HepG2 (cell line): Measurements from ENCODE around the gene GTSF1L. TPM values are rescaled to one million over a fixed set of nuclear protein-coding genes. Genes with fewer than 3 reads are reported as not detected.
A peak's percentile ranks its signal among the peaks of the same experiment; 100 is the strongest.

Source experiments
- ATF6 ChIP-seq: sonication (generic); formaldehyde crosslinking; conservative IDR thresholded peaks from 2 replicates; pipeline ENCODE4 v1.4.0; 2020; ENCODE audit warnings: missing genetic modification reagents
- CEBPB ChIP-seq: IDR thresholded peaks from 2 replicates; pipeline ENCODE4 v1.6.1; 2011; ENCODE audit warnings: low read depth, low read length, improper control_type of control experiment, borderline replicate concordance
- EHMT2 ChIP-seq: fragments of 200-600 bp; sonication (generic); IDR thresholded peaks from 2 replicates; pipeline ENCODE4 v1.7.0; 2017; ENCODE audit warnings: antibody characterized with exemption, low read depth, low read length, borderline replicate concordance
- JUND ChIP-seq: sonication (generic); formaldehyde crosslinking; IDR thresholded peaks from 2 replicates; pipeline ENCODE4 v1.8.0; 2022; ENCODE audit warnings: mild to moderate bottlenecking, missing genetic modification reagents
- MLXIP ChIP-seq: sonication (generic); formaldehyde crosslinking; IDR thresholded peaks from 2 replicates; pipeline ENCODE4 v1.9.0; 2021; ENCODE audit warnings: missing genetic modification reagents, borderline replicate concordance
- NR2F2 ChIP-seq: IDR thresholded peaks from 2 replicates; pipeline ENCODE4 v1.6.1; 2012; ENCODE audit warnings: low read depth, inconsistent platforms, borderline replicate concordance
- POLR2G ChIP-seq: fragments of 200-400 bp; formaldehyde crosslinking; IDR thresholded peaks from 2 replicates; pipeline ENCODE4 v1.6.1; 2018; ENCODE audit warnings: mild to moderate bottlenecking, low read depth, low read length, moderate library complexity
- SRY ChIP-seq: sonication (generic); formaldehyde crosslinking; IDR thresholded peaks from 2 replicates; pipeline ENCODE4 v1.8.0; 2022; ENCODE audit warnings: mild to moderate bottlenecking, missing genetic modification reagents
- TRAFD1 ChIP-seq: sonication (generic); formaldehyde crosslinking; IDR thresholded peaks from 2 replicates; pipeline ENCODE4 v1.5.1; 2020; ENCODE audit warnings: missing genetic modification reagents, mild to moderate bottlenecking, borderline replicate concordance
- TSC22D2 ChIP-seq: sonication (generic); formaldehyde crosslinking; IDR thresholded peaks from 2 replicates; pipeline ENCODE4 v1.5.1; 2020; ENCODE audit warnings: missing genetic modification reagents, mild to moderate bottlenecking, borderline replicate concordance
- UBTF ChIP-seq: sonication (generic); formaldehyde crosslinking; IDR thresholded peaks from 2 replicates; pipeline ENCODE4 v1.4.0; 2020; ENCODE audit warnings: mild to moderate bottlenecking, missing genetic modification reagents
- ZC3H13 ChIP-seq: sonication (generic); formaldehyde crosslinking; IDR thresholded peaks from 2 replicates; pipeline ENCODE4 v1.8.1; 2023; ENCODE audit warnings: mild to moderate bottlenecking, missing genetic modification reagents, moderate library complexity
- ZNF124 ChIP-seq: sonication (generic); formaldehyde crosslinking; IDR thresholded peaks from 2 replicates; pipeline ENCODE4 v1.4.0; 2020; ENCODE audit warnings: missing genetic modification reagents
- ZNF224 ChIP-seq: sonication (generic); formaldehyde crosslinking; IDR thresholded peaks from 2 replicates; pipeline ENCODE4 v1.5.0; 2020; ENCODE audit warnings: mild to moderate bottlenecking, missing genetic modification reagents
- ZNF280B ChIP-seq: sonication (generic); formaldehyde crosslinking; IDR thresholded peaks from 2 replicates; pipeline ENCODE4 v1.5.0; 2020; ENCODE audit warnings: missing genetic modification reagents, mild to moderate bottlenecking, borderline replicate concordance
- ZNF282 ChIP-seq: fragments of 450-650 bp; IDR thresholded peaks from 2 replicates; pipeline ENCODE4 v1.6.1; 2018; ENCODE audit not compliant: partially characterized antibody
- ZNF768 ChIP-seq: sonication (generic); formaldehyde crosslinking; IDR thresholded peaks from 2 replicates; pipeline ENCODE4 v1.4.0; 2020; ENCODE audit warnings: missing genetic modification reagents
- polyA plus RNA-seq, 8 experiments: library from polyadenylated mRNA; depleted of rRNA in 3 of 8; stranded (reverse) in 7 of 8; unstranded in 1 of 8; fragments of >200 nt; fragmentation: Illumina TruSeq in 4 of 8; extraction: Trizol in 4 of 8; gene quantifications; 2 replicates each; pipeline versions ENCODE4 v1.2.1 to v1.2.3, GENCODE V29; 2011 to 2016; ENCODE audit warnings: low read depth in 4 of 8, missing spikeins in 1 of 8, mixed read lengths in 1 of 8; ENCODE audit not compliant: insufficient read depth in 1 of 8
- total RNA-seq, 5 experiments: library from RNA; depleted of rRNA; stranded (reverse); fragments of >200 nt; fragmentation: Illumina TruSeq; extraction: Trizol; gene quantifications; 2 replicates each; pipeline ENCODE4 v1.2.3, GENCODE V29; 2016; ENCODE audit warnings: low read depth in 1 of 5

GTSF1L gene
- total and polyA plus RNA-seq, 2 of the 13 experiments (the other 11 are each of a cell fraction or from before 2014, with no cell fraction given) = not detected

GRCh38 chr20:43749734-43750294 is 23.0 kb upstream of the GTSF1L start (continued):
- no peak for TF ChIP-seq CEBPB
- TF ChIP-seq ZC3H13 (CRISPR knock-in tag) = no peak; the same call in 1 of the 2 replicates
- TF ChIP-seq ZNF768 = peak; percentile 59; the same call in 1 of the 2 replicates
- no peak for TF ChIP-seq EHMT2
- no peak for TF ChIP-seq TRAFD1 (CRISPR knock-in tag)
- no peak for TF ChIP-seq MLXIP (CRISPR knock-in tag)
- no peak for TF ChIP-seq ZNF224 (CRISPR knock-in tag)
- TF ChIP-seq TSC22D2 = no peak
- TF ChIP-seq ZNF282 = no peak
- TF ChIP-seq SRY (CRISPR knock-in tag) = 0 out of 2 replicates have a peak, but pooled peaks have one; percentile 48
- TF ChIP-seq ZNF280B (CRISPR knock-in tag) = peak; percentile 70; the same call in 1 of the 2 replicates
- no peak for TF ChIP-seq POLR2G
- TF ChIP-seq UBTF (CRISPR knock-in tag) = no peak
- TF ChIP-seq ZNF124 (CRISPR knock-in tag) = no peak
- TF ChIP-seq NR2F2 = no peak
- TF ChIP-seq ATF6 (CRISPR knock-in tag) = no peak
- TF ChIP-seq JUND (CRISPR knock-in tag) = no peak
